ENCODE measurements around the gene SYT5.

DNA sequence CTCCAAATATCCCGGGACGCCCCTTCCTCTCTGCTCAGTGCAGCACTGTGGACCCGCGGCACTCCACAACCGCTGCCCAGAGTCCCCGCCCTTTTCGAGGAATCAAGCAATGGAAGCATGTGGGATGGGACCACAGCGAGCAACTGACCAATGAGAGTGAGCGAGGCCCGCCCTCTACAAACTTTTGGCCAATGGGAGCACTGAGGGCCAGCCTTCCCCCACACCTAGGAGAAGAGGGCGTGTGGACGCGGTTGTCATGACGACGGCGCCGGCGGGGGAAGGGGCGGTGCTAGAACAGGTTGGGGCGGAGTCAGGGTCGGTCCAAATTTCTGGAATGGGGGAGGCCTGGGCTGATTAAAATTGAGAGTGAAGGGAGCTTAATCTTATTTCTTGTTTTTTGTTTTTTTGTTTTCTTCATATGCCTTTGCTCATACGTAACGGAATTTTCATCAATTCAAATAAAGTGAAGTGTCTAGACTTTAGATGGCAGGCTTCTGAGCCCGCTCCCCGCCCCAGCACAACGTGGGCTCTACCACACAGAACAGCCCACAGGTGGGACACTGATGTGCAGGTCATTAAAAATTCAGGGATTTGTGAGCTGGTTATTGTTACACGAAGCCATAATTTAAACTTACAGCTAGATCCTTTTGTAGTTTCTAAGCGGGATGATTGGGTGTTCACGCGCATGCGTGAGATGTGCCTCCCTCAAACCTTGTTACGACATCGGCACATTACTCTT, 13.4 kb downstream of the SYT5 start, which contains the start of gene DNAAF3:
- TF ChIP-seq, protein P1, sequence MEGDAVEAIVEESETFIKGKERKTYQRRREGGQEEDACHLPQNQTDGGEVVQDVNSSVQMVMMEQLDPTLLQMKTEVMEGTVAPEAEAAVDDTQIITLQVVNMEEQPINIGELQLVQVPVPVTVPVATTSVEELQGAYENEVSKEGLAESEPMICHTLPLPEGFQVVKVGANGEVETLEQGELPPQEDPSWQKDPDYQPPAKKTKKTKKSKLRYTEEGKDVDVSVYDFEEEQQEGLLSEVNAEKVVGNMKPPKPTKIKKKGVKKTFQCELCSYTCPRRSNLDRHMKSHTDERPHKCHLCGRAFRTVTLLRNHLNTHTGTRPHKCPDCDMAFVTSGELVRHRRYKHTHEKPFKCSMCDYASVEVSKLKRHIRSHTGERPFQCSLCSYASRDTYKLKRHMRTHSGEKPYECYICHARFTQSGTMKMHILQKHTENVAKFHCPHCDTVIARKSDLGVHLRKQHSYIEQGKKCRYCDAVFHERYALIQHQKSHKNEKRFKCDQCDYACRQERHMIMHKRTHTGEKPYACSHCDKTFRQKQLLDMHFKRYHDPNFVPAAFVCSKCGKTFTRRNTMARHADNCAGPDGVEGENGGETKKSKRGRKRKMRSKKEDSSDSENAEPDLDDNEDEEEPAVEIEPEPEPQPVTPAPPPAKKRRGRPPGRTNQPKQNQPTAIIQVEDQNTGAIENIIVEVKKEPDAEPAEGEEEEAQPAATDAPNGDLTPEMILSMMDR (IDR thresholded peaks at IDR 0.05): no peak
- no peak for TF ChIP-seq EZH2 (IDR thresholded peaks at IDR 0.05; ENCODE audit: borderline replicate concordance, insufficient read depth, low read depth, low read length, poor library complexity, severe bottlenecking)

Data from B cell (primary cell).